GM12891 (cell line): ENCODE data around the gene SND1.

Experiments used
- DNase-seq: peaks from one replicate; pipeline ENCODE4 v3.0.0; 2011; ENCODE audit warnings: low spot score; ENCODE audit not compliant: insufficient read length
- FAIRE-seq: peaks from 2 replicates; lab custom pipeline; 2011; peaks lifted over from hg19 to GRCh38; lab: Jason Lieb, UNC
- PAX5 ChIP-seq: IDR thresholded peaks from 2 replicates; pipeline ENCODE4 v1.6.1; 2011; ENCODE audit warnings: low read length, moderate library complexity, mild to moderate bottlenecking; ENCODE audit not compliant: insufficient read depth, severe bottlenecking
- POLR2A ChIP-seq: IDR thresholded peaks from 2 replicates; pipeline ENCODE4 v1.6.1; 2011; ENCODE audit warnings: low read depth, low read length, control low read depth
- POLR2AphosphoS5 ChIP-seq: IDR thresholded peaks from 2 replicates; pipeline ENCODE4 v1.6.1; 2011; ENCODE audit warnings: low read depth, low read length, control low read depth
- POU2F2 ChIP-seq: IDR thresholded peaks from 2 replicates; pipeline ENCODE4 v1.6.1; 2011; ENCODE audit warnings: low read depth, mild to moderate bottlenecking, control low read depth, low read length, moderate library complexity
- SPI1 ChIP-seq: IDR thresholded peaks from 2 replicates; pipeline ENCODE4 v1.6.1; 2011; ENCODE audit warnings: low read depth, low read length, control low read depth
- TAF1 ChIP-seq: IDR thresholded peaks from 2 replicates; pipeline ENCODE4 v1.6.1; 2011; ENCODE audit warnings: low read depth, low read length, control low read depth

SND1 gene

GRCh38 chr7:127793582-127793981 lies 141.6 kb downstream of the SND1 start:
- FAIRE-seq, result no peak
- TF ChIP-seq TAF1, result no peak
- no peak for TF ChIP-seq POU2F2
- TF ChIP-seq PAX5, result no peak
- no peak for TF ChIP-seq SPI1
- no peak for TF ChIP-seq POLR2AphosphoS5
- no peak for TF ChIP-seq POLR2A

DNA sequence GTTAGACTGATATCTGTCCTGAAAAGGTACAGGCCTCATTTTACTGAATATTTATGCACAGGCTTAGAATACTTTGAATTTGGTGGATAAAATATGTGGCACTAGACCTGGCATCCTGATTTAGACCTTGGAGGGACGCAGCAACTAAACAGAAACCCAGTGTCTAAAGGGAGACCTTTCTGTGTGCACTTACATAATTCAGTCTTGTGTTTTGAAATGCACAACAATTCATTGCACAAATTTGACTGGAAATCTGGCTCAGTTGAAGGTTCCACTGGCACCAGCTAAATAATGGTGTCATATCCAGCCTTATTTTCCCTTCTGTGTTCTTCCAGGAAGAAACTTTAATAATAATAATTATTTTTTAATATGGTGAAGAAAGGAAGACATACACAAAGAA lies 142.1 kb downstream of the SND1 start:
- DNase-seq (no peak), FAIRE-seq (no peak)
- no peak for TF ChIP-seq PAX5
- no peak for TF ChIP-seq POLR2AphosphoS5
- TF ChIP-seq TAF1, result no peak
- TF ChIP-seq POU2F2, result no peak

More at GRCh38 chr7:127793582-127793981, 141.6 kb downstream of the SND1 start:
- DNase-seq, result no peak

DNA sequence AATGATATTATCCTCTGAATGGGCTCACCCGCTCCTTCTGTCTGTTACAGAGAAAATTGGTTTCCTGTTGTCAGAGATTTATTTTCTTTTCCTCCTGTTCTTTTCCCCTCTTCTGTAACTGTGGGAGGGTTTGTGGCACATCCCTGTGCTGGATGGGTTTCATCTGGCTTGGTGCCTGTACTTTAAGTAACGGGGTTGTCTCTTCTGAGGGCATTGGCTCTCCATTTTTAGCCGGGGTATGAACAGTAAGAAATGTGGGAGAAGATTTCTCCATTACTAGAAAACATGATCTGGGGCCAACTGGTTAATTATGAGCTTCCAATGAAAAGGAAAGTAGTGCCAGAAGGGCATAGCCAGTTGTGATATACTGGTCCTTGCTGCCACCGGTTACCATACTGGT lies 142.6 kb downstream of the SND1 start:
- TF ChIP-seq POU2F2 (no peak), POLR2A (no peak), SPI1 (no peak), TAF1 (no peak), PAX5 (no peak), POLR2AphosphoS5 (no peak)
- DNase-seq, result no peak
- FAIRE-seq, result no peak

GRCh38 chr7:127798023-127798422 lies 146.0 kb downstream of the SND1 start:
- FAIRE-seq (no peak), DNase-seq (no peak)
- TF ChIP-seq SPI1, result no peak
- TF ChIP-seq PAX5, result no peak
- no peak for TF ChIP-seq POLR2AphosphoS5
- no peak for TF ChIP-seq POLR2A
- no peak for TF ChIP-seq TAF1
- no peak for TF ChIP-seq POU2F2

- FAIRE-seq, result no peak
- no peak for DNase-seq
- TF ChIP-seq POU2F2 (no peak), POLR2A (no peak), PAX5 (no peak), TAF1 (no peak), SPI1 (no peak), POLR2AphosphoS5 (no peak)
Observed at GRCh38 chr7:127798769-127799372, 146.9 kb downstream of the SND1 start.

DNA sequence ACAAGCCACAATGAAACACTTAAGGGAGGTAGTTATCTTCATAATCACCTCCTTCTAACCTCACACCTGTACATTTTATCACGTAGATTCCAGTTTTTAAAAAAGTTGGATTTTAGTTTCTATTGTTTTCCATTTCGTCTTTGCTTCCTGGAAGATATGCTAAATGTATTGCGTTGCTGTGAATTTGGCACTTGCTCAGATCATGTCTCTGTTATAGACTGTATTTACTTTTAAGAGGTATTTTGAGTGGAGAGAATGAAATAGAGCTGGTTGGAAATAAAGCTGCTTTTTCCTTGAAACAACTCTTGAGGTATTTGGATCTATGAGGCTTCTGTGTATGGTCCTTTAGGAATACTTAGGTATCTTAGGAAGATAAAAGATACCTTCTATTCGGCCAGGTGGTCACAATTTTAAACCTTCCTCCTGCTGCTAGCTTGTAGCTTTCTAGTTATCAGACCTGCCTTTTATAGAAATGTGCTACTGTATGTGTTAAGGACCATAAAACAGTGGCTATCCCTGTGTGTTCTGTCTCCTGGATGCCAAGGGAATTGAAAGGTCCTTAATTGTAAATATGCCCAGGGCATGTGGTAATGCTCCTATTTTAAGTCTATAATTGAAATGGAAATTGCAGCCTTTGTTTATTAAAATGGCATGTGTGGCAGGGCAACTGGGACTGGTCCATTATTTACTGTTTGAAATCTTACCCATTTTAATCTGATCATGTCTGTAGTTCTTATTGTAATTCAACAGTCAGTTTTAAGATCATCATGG lies 147.7 kb downstream of the SND1 start:
- no peak for FAIRE-seq

GRCh38 chr7:127802845-127803244 lies 150.9 kb downstream of the SND1 start:
- DNase-seq, result no peak
- no peak for FAIRE-seq
- no peak for TF ChIP-seq POLR2A

More for the DNA sequence above, 147.7 kb downstream of the SND1 start:
- DNase-seq, result no peak
- no peak for TF ChIP-seq POU2F2
- TF ChIP-seq PAX5, result no peak
- TF ChIP-seq TAF1, result no peak
- no peak for TF ChIP-seq POLR2A
- no peak for TF ChIP-seq SPI1
- TF ChIP-seq POLR2AphosphoS5, result no peak

GRCh38 chr7:127803626-127804025 lies 151.6 kb downstream of the SND1 start:
- FAIRE-seq (no peak), DNase-seq (no peak)
- TF ChIP-seq POU2F2 (no peak), TAF1 (no peak), SPI1 (no peak), POLR2A (no peak), POLR2AphosphoS5 (no peak), PAX5 (no peak)

GRCh38 chr7:127807340-127807739 lies 155.3 kb downstream of the SND1 start:
- DNase-seq (no peak), FAIRE-seq (no peak)
- no peak for TF ChIP-seq TAF1
- no peak for TF ChIP-seq POU2F2
- no peak for TF ChIP-seq POLR2A
- TF ChIP-seq POLR2AphosphoS5, result no peak
- TF ChIP-seq SPI1, result no peak
- TF ChIP-seq PAX5, result no peak

DNA sequence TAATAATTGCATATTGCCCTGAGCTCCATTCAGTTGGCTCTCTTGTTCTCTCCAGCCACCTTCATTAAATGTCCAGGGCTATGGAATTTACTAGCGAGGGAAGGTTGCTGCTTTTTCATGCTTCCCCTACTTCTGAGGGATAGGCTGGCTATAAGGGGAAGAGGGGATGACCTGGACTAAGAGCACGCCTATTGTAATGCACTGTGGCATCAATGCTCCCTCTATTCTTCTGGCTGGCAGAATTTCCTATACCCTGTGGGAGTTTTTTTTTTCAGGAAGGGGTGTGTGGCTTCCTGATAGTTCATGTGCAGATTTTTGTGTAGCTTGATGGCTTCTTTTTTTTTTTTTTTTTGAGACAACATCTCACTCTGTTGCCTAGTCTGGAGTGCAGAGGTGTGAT lies 155.8 kb downstream of the SND1 start:
- FAIRE-seq (no peak), DNase-seq (no peak)
- TF ChIP-seq PAX5, result no peak
- no peak for TF ChIP-seq POLR2A
- TF ChIP-seq POU2F2, result no peak
- no peak for TF ChIP-seq SPI1
- no peak for TF ChIP-seq TAF1
- no peak for TF ChIP-seq POLR2AphosphoS5
